Right lobe of liver (tissue), 4 donors: ENCODE measurements around the gene NOTCH1.

Experiments
- CTCF ChIP-seq, 4 donors: fragments of 200-600 bp in 3 of 4; fragments of 450-650 bp in 1 of 4; IDR thresholded peaks; one replicate each; pipeline versions ENCODE4 v1.5.1 to v1.8.0; 2016 to 2022; ENCODE audit warnings: antibody characterized with exemption in 4 of 4, mild to moderate bottlenecking in 2 of 4
- POLR2A ChIP-seq: fragments of 450-650 bp; IDR thresholded peaks from one replicate; pipeline ENCODE4 v1.6.1; 2017; ENCODE audit warnings: antibody characterized with exemption, mild to moderate bottlenecking
- donor health status: DM: no; HTN: no; CAD: no.
- donor health status: DM: no; HTN: no; CAD: no.
- donor health status: DM: no; HTN: yes; CAD: no.

GRCh38 chr9:136470792-136471469 is 74.9 kb downstream of the NOTCH1 start:
- TF ChIP-seq CTCF (IDR thresholded peaks at IDR 0.05) (no peak), POLR2A (no peak)
